Endothelial cell (in vitro differentiated cells): Measurements from ENCODE around the gene CDH23. TPM values are rescaled to one million over a fixed set of nuclear protein-coding genes. Genes with fewer than 3 reads are reported as not detected.
A peak's percentile ranks its signal among the peaks of the same experiment; 100 is the strongest.

ENCODE experiments used
- DNase-seq: peaks from one replicate; pipeline ENCODE4 v3.0.0; 2021; ENCODE audit warnings: low spot score
- H3K27ac Mint-ChIP-seq: one replicate; pipeline ENCODE4 v1.8.0; 2021; ENCODE audit warnings: mixed read lengths, inconsistent platforms; ENCODE audit not compliant: unreplicated experiment
- H3K27me3 Mint-ChIP-seq: one replicate; pipeline ENCODE4 v1.8.0; 2021; ENCODE audit warnings: mild to moderate bottlenecking, moderate library complexity, mixed read lengths, inconsistent platforms; ENCODE audit not compliant: unreplicated experiment
- H3K36me3 Mint-ChIP-seq: one replicate; pipeline ENCODE4 v1.8.0; 2021; ENCODE audit warnings: mild to moderate bottlenecking, low read depth, mixed read lengths, inconsistent platforms; ENCODE audit not compliant: unreplicated experiment
- H3K4me1 Mint-ChIP-seq: one replicate; pipeline ENCODE4 v1.8.0; 2021; ENCODE audit warnings: mild to moderate bottlenecking, mixed read lengths, inconsistent platforms; ENCODE audit not compliant: unreplicated experiment
- H3K4me3 Mint-ChIP-seq: one replicate; pipeline ENCODE4 v1.8.0; 2021; ENCODE audit warnings: mild to moderate bottlenecking, mixed read lengths, inconsistent platforms; ENCODE audit not compliant: unreplicated experiment
- H3K9me3 Mint-ChIP-seq: one replicate; pipeline ENCODE4 v1.8.0; 2021; ENCODE audit warnings: mixed read lengths, inconsistent platforms; ENCODE audit not compliant: unreplicated experiment
- CTCF ChIP-seq: fragments of 200-600 bp; sonication (generic); IDR thresholded peaks from one replicate; pipeline ENCODE4 v1.5.0; 2021; ENCODE audit warnings: antibody characterized with exemption; ENCODE audit not compliant: unreplicated experiment
- total RNA-seq: library from RNA; stranded (reverse); fragmentation: NEBNext Ultra II Directional; extraction: Animal tissue kit (Norgen Biotek cat#: 25700); gene quantifications from one replicate; pipeline ENCODE4 v1.2.1, GENCODE V29; 2021; ENCODE audit not compliant: unreplicated experiment

CDH23 gene
- total RNA-seq, 1 donor from 2014 or later = 0.54 TPM

- Mint-ChIP-seq H3K27ac (no peak overlapping the region), H3K4me1 (no peaks in the 10 kb centered on the region), H3K36me3 (peaks cover 15% of the 10 kb centered on the region), H3K27me3 (peaks cover 9% of the 10 kb centered on the region), H3K9me3 (no peaks in the 10 kb centered on the region), H3K4me3 (no peak overlapping the region)
- DNase-seq = no peak
- TF ChIP-seq CTCF = no peak
Observed at GRCh38 chr10:71811351-71811750, 414.6 kb downstream of the CDH23 start.

- peak; percentile 90 for DNase-seq
- H3K4me3 Mint-ChIP-seq = no peak overlapping the region
- H3K9me3 Mint-ChIP-seq = no peaks in the 10 kb centered on the region
- no peak overlapping the region for H3K27ac Mint-ChIP-seq
- peaks cover 9% of the 10 kb centered on the region for H3K27me3 Mint-ChIP-seq
- peaks cover 24% of the 10 kb centered on the region for H3K36me3 Mint-ChIP-seq
- H3K4me1 Mint-ChIP-seq = no peaks in the 10 kb centered on the region
- peak; percentile 82 for TF ChIP-seq CTCF
Observed at GRCh38 chr10:71812016-71812912, 415.5 kb downstream of the CDH23 start.

GRCh38 chr10:71812913-71813590, 416.3 kb downstream of the CDH23 start:
- no peaks in the 10 kb centered on the region for H3K4me1 Mint-ChIP-seq
- H3K9me3 Mint-ChIP-seq = no peaks in the 10 kb centered on the region
- H3K27me3 Mint-ChIP-seq = peaks cover 8% of the 10 kb centered on the region
- no peak overlapping the region for H3K27ac Mint-ChIP-seq
- no peak for TF ChIP-seq CTCF
- H3K4me3 Mint-ChIP-seq = no peak overlapping the region
- no peak for DNase-seq
- H3K36me3 Mint-ChIP-seq = peaks cover 30% of the 10 kb centered on the region

GRCh38 chr10:71814922-71815411, 418.2 kb downstream of the CDH23 start:
- DNase-seq = no peak
- TF ChIP-seq CTCF = no peak
- Mint-ChIP-seq H3K27ac (no peak overlapping the region), H3K36me3 (peaks cover 46% of the 10 kb centered on the region), H3K4me1 (no peaks in the 10 kb centered on the region), H3K9me3 (no peaks in the 10 kb centered on the region), H3K27me3 (peaks cover 9% of the 10 kb centered on the region), H3K4me3 (no peak overlapping the region)
